HL-60 (cell line): ENCODE measurements around the gene MRM2.

Source experiments
- CTCF ChIP-seq: IDR thresholded peaks from one replicate; pipeline ENCODE4 v1.5.1; 2011; ENCODE audit warnings: low read length, control low read depth, inconsistent platforms; ENCODE audit not compliant: insufficient read depth
- GABPA ChIP-seq: IDR thresholded peaks from 2 replicates; pipeline ENCODE4 v1.6.1; 2012; ENCODE audit warnings: low read depth
- POLR2AphosphoS5 ChIP-seq: IDR thresholded peaks from 2 replicates; pipeline ENCODE4 v1.6.1; 2012; ENCODE audit warnings: low read depth
- REST ChIP-seq: IDR thresholded peaks from 2 replicates; pipeline ENCODE4 v1.6.1; 2012; ENCODE audit warnings: low read depth; ENCODE audit not compliant: insufficient replicate concordance
- SPI1 ChIP-seq: IDR thresholded peaks from 2 replicates; pipeline ENCODE4 v1.6.1; 2012; ENCODE audit warnings: low read depth, mild to moderate bottlenecking, borderline replicate concordance

GRCh38 chr7:2243458-2243857, 1.5 kb upstream of the MRM2 start:
- no peak for TF ChIP-seq CTCF
- no peak for TF ChIP-seq POLR2AphosphoS5
- TF ChIP-seq REST: no peak
- TF ChIP-seq GABPA: no peak
- no peak for TF ChIP-seq SPI1
